GM18519 (cell line): Measurements from ENCODE around the gene C3orf80.
"Not testable (repeated sequence)": the region's sequence is repeated elsewhere in the genome, so short reads cannot be mapped to it uniquely, and the experiment has no call there.

Experiments
- ATAC-seq: cut with Tn5 transposase; IDR thresholded peaks from one replicate; pipeline ENCODE4 v1.9.1; 2021; ENCODE audit warnings: mild to moderate bottlenecking, moderate library complexity; ENCODE audit not compliant: unreplicated experiment, low FRiP score

Gene C3orf80

GRCh38 chr3:160225176-160226025 lies at the start of gene C3orf80:
Gene C3orf80, plus strand, starts transcription at chr3:160225422. Its CDS starts 214 bp downstream, at chr3:160225636.
- peak; percentile 85 for ATAC-seq

GRCh38 chr3:160176923-160177322 lies 48.3 kb upstream of the C3orf80 start:
- ATAC-seq: no peak

GRCh38 chr3:160178661-160179060 lies 46.6 kb upstream of the C3orf80 start:
- not testable (repeated sequence) for ATAC-seq

- not testable (repeated sequence) for ATAC-seq
Measured at GRCh38 chr3:160179403-160179802, 45.8 kb upstream of the C3orf80 start.

GRCh38 chr3:160179906-160180305 lies 45.3 kb upstream of the C3orf80 start:
- ATAC-seq: no peak

- ATAC-seq: no peak
Measured at GRCh38 chr3:160180581-160181216, 44.5 kb upstream of the C3orf80 start.

GRCh38 chr3:160183345-160184076 lies 41.7 kb upstream of the C3orf80 start:
- no peak for ATAC-seq

GRCh38 chr3:160184655-160185054 lies 40.6 kb upstream of the C3orf80 start:
- ATAC-seq: no peak

GRCh38 chr3:160185751-160186150 lies 39.5 kb upstream of the C3orf80 start:
- ATAC-seq: no peak

GRCh38 chr3:160187288-160187687 lies 37.9 kb upstream of the C3orf80 start:
- ATAC-seq: no peak

- ATAC-seq: no peak
Measured at GRCh38 chr3:160192310-160193029, 32.8 kb upstream of the C3orf80 start.

- ATAC-seq: no peak
Measured at GRCh38 chr3:160193644-160194192, 31.5 kb upstream of the C3orf80 start.

- ATAC-seq: no peak
Measured at GRCh38 chr3:160194438-160194837, 30.8 kb upstream of the C3orf80 start.

- no peak for ATAC-seq
Measured at GRCh38 chr3:160195106-160195505, 30.1 kb upstream of the C3orf80 start.

GRCh38 chr3:160196511-160197104 lies 28.6 kb upstream of the C3orf80 start:
- no peak for ATAC-seq

- ATAC-seq: no peak
Measured at GRCh38 chr3:160199108-160199507, 26.1 kb upstream of the C3orf80 start.

- no peak for ATAC-seq
Measured at GRCh38 chr3:160200353-160200752, 24.9 kb upstream of the C3orf80 start.

- not testable (repeated sequence) for ATAC-seq
Measured at GRCh38 chr3:160204396-160205011, 20.7 kb upstream of the C3orf80 start.

- ATAC-seq: no peak
Measured at GRCh38 chr3:160205606-160206005, 19.6 kb upstream of the C3orf80 start.
